B cell (primary cell): ENCODE data around the gene PCIF1. TPM values are rescaled to one million over a fixed set of nuclear protein-coding genes. Genes with fewer than 3 reads are reported as not detected.

ENCODE experiments used
- ATAC-seq: fragments of 200-7000 bp; cut with Tn5 transposase; one replicate; pipeline ENCODE4 v1.10.0; 2021; ENCODE audit warnings: low read depth, mild to moderate bottlenecking, moderate number of reproducible peaks, moderate library complexity
- CTCF ChIA-PET: fragments of 350-600 bp; sonication (Branson Sonifier 250); formaldehyde crosslinking; loops from one replicate; lab custom pipeline; 2021; ENCODE audit warnings: antibody characterized with exemption, inconsistent platforms; lab: Charles Lee
- POLR2A ChIA-PET: fragments of 350-600 bp; sonication (Branson Sonifier 250); formaldehyde crosslinking; loops from one replicate; lab custom pipeline; 2021; ENCODE audit warnings: antibody characterized with exemption; lab: Charles Lee
- DNase-seq: peaks from one replicate; pipeline ENCODE4 v3.0.0; 2013
- H2AFZ ChIP-seq: 2 replicates; pipeline ENCODE4 v1.6.1; 2012; ENCODE audit warnings: mild to moderate bottlenecking, low read depth, low read length; ENCODE audit not compliant: insufficient read depth, poor library complexity, severe bottlenecking
- H3K27ac ChIP-seq, 2 donors: 1 replicate in 1 of 2; 2 replicates in 1 of 2; pipeline ENCODE4 v1.5.1; 2012 to 2013; ENCODE audit warnings: low read length in 2 of 2, mild to moderate bottlenecking in 2 of 2, moderate library complexity in 1 of 2
- H3K27me3 ChIP-seq, 4 experiments: fragments of 200-600 bp in 1 of 4; sonication (generic) in 1 of 4; replicated peaks in 1 of 4; 1 replicate in 2 of 4; 2 replicates in 2 of 4; pipeline versions ENCODE4 v1.6.1 to v1.7.0; 2013 to 2016; ENCODE audit warnings: low read length in 3 of 4, mild to moderate bottlenecking in 2 of 4, mixed read lengths in 1 of 4, moderate library complexity in 1 of 4; ENCODE audit not compliant: insufficient read depth in 4 of 4, control insufficient read depth in 3 of 4; ENCODE audit errors: control extremely low read depth in 1 of 4
- H3K36me3 ChIP-seq, 2 experiments: replicated peaks in 1 of 2; 1 replicate in 1 of 2; 2 replicates in 1 of 2; pipeline versions ENCODE4 v1.6.1 to v1.7.1; 2013; ENCODE audit warnings: low read length in 1 of 2; ENCODE audit not compliant: insufficient read depth in 2 of 2, control insufficient read depth in 1 of 2; ENCODE audit errors: control extremely low read depth in 1 of 2, extremely low read depth in 1 of 2
- H3K4me1 ChIP-seq, 2 donors: fragments of 200-600 bp in 1 of 2; sonication (generic) in 1 of 2; 1 replicate in 1 of 2; 2 replicates in 1 of 2; pipeline versions ENCODE4 v1.5.1 to v1.6.1; 2013 to 2017; ENCODE audit warnings: low read length in 2 of 2; ENCODE audit not compliant: control insufficient read depth in 2 of 2, insufficient read depth in 2 of 2
- H3K4me2 ChIP-seq: replicated peaks from 2 replicates; pipeline ENCODE3; 2012; ENCODE audit warnings: mild to moderate bottlenecking, low read depth, low read length; ENCODE audit not compliant: poor library complexity, severe bottlenecking
- H3K4me3 ChIP-seq, 5 experiments: fragments of 200-600 bp in 1 of 5; sonication (generic) in 1 of 5; 1 replicate in 3 of 5; 2 replicates in 2 of 5; pipeline versions ENCODE4 v1.5.1 to v1.7.0; 2011 to 2016; ENCODE audit warnings: low read length in 4 of 5, mild to moderate bottlenecking in 4 of 5, low read depth in 2 of 5, control low read depth in 1 of 5, moderate library complexity in 1 of 5; ENCODE audit not compliant: insufficient read depth in 1 of 5; ENCODE audit errors: control extremely low read depth in 1 of 5, extremely low read depth in 1 of 5
- H3K79me2 ChIP-seq: fragments of 200-600 bp; sonication (generic); one replicate; pipeline ENCODE4 v1.6.0; 2016; ENCODE audit warnings: low read length; ENCODE audit not compliant: control insufficient read depth, insufficient read depth
- H3K9ac ChIP-seq: fragments of 200-600 bp; sonication (generic); 2 replicates; pipeline ENCODE4 v1.6.1; 2017; ENCODE audit warnings: mild to moderate bottlenecking, low read length, moderate library complexity
- H3K9me3 ChIP-seq, 3 donors: one replicate each; pipeline versions ENCODE4 v1.6.1 to v1.7.1; 2013; ENCODE audit warnings: low read length in 2 of 3; ENCODE audit not compliant: control insufficient read depth in 2 of 3, insufficient read depth in 1 of 3; ENCODE audit errors: control extremely low read depth in 1 of 3
- H4K20me1 ChIP-seq: 2 replicates; pipeline ENCODE4 v1.6.0; 2012; ENCODE audit warnings: mild to moderate bottlenecking, low read length; ENCODE audit not compliant: insufficient read depth, control insufficient read depth, poor library complexity, severe bottlenecking
- H3K27ac Mint-ChIP-seq: one replicate; pipeline ENCODE4 v1.8.0; 2021; ENCODE audit warnings: mixed read lengths
- H3K27me3 Mint-ChIP-seq: one replicate; pipeline ENCODE4 v1.8.0; 2021; ENCODE audit warnings: mixed read lengths
- H3K4me1 Mint-ChIP-seq: one replicate; pipeline ENCODE4 v1.8.0; 2021; ENCODE audit warnings: mixed read lengths
- H3K4me3 Mint-ChIP-seq: one replicate; pipeline ENCODE4 v1.8.0; 2021; ENCODE audit warnings: mixed read lengths
- H3K9me3 Mint-ChIP-seq: one replicate; pipeline ENCODE4 v1.8.0; 2022; ENCODE audit warnings: mixed read lengths; ENCODE audit not compliant: insufficient read depth
- EZH2 ChIP-seq: IDR thresholded peaks from 2 replicates; pipeline ENCODE4 v1.6.1; 2012; ENCODE audit warnings: borderline replicate concordance, low read depth, mild to moderate bottlenecking, moderate library complexity, low read length; ENCODE audit not compliant: insufficient read depth, poor library complexity, severe bottlenecking
- WGBS: methylation state at CpG from one replicate; pipeline ENCODE4 v1.1.5; 2013; ENCODE audit warnings: missing lambda C conversion rate; ENCODE audit not compliant: insufficient coverage; 5-methylcytosine and 5-hydroxymethylcytosine counted together
- intact Hi-C: fragments of 100-400 bp; cut with micrococcal nuclease; formaldehyde crosslinking; loops from one replicate; pipeline ENCODE4 v1.10.0; 2022
- polyA plus RNA-seq: library from polyadenylated mRNA; depleted of rRNA; stranded (reverse); fragments of >200 nt; gene quantifications from 2 replicates; pipeline ENCODE4 v1.2.3, GENCODE V29; 2012
- total RNA-seq, 2 donors: library from RNA; stranded (reverse); fragments of 120-200 nt in 1 of 2; gene quantifications; 1 replicate in 1 of 2; 2 replicates in 1 of 2; pipeline versions ENCODE4 v1.2.3 to v1.2.4, GENCODE V29; 2013 to 2022
- TF ChIP-seq, protein P1 (sequence below): fragments of 200-600 bp; IDR thresholded peaks from one replicate; pipeline ENCODE4 v1.8.0; 2022; ENCODE audit warnings: antibody characterized with exemption, mild to moderate bottlenecking

The PCIF1 gene
- total and polyA plus RNA-seq, 2 donors (not counting 1 experiment from before 2014, with no cell fraction given), result 74.2 to 79.2 TPM

DNA sequence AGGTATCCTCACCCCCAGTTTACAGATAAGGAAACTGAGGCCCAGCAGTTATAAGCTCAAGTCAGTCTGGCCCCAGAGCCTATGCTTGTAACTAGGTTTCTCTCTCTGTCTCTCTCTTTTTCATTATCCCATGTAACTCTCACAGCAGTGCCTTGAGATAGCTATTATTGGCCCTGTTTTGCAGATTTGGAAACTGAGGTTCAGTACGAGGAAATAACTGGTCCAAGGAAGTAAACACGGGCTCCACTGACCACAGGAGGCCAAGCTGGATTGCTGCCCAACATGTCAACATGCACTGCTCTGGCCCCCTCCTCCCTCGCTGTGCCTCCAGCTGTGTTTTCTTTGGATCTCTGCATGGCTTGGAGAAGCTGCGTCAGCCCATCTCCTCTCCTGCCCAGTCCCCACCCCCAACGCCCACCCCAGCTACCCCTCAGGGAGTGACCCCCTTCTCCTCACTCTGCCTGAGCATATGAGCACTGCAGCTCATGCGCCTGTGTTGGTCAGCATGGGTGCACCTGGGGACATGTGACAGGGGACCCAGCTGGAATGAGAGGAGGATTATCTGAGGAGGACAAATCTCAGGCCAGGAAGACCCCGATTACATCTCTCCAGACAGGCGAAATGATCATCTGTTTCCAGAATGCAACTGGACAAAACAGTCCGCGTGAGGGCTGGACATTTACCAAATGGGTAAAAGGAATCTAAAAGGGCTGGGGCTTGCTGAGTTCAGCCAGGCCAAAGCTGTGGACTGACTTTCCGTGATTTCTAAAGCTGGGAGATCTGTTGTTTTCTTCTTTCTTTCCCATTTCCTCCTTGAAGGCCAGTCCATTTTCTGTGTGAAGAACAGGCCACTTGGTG lies 14.7 kb upstream of the PCIF1 start:
- no peak overlapping the region for H3K9ac ChIP-seq
- H3K4me3 ChIP-seq, result no peak overlapping the region
- intact Hi-C loops, result no loop called here
- no peak overlapping the region for H3K27ac ChIP-seq
- H3K9me3 ChIP-seq, result no peaks in the 10 kb centered on the region
- H3K4me1 Mint-ChIP-seq, result no peaks in the 10 kb centered on the region
- ATAC-seq (no peak), DNase-seq (no peak)
- CTCF ChIA-PET, result interaction anchor here (0.6 to 0.9 kb wide), 2 partner anchors 15 to 94 kb away, joined by 3 to 5 read pairs; no protein-coding TSS in a partner anchor
- no peaks in the 10 kb centered on the region for H3K9me3 Mint-ChIP-seq
- no peak overlapping the region for H3K27ac Mint-ChIP-seq
- H3K4me2 ChIP-seq, result no peak overlapping the region
- H3K36me3 ChIP-seq, result no peaks in the 10 kb centered on the region
- TF ChIP-seq, protein P1, sequence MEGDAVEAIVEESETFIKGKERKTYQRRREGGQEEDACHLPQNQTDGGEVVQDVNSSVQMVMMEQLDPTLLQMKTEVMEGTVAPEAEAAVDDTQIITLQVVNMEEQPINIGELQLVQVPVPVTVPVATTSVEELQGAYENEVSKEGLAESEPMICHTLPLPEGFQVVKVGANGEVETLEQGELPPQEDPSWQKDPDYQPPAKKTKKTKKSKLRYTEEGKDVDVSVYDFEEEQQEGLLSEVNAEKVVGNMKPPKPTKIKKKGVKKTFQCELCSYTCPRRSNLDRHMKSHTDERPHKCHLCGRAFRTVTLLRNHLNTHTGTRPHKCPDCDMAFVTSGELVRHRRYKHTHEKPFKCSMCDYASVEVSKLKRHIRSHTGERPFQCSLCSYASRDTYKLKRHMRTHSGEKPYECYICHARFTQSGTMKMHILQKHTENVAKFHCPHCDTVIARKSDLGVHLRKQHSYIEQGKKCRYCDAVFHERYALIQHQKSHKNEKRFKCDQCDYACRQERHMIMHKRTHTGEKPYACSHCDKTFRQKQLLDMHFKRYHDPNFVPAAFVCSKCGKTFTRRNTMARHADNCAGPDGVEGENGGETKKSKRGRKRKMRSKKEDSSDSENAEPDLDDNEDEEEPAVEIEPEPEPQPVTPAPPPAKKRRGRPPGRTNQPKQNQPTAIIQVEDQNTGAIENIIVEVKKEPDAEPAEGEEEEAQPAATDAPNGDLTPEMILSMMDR, result no peak
- POLR2A ChIA-PET, result no interaction called here
- WGBS, result 86% methylated on average over 9 of the region's 11 CpGs
- H3K79me2 ChIP-seq, result no peaks in the 10 kb centered on the region
- H3K27me3 Mint-ChIP-seq, result peaks cover 33% of the 10 kb centered on the region
- peaks cover 0 to 28% (median 2%) of the 10 kb centered on the region in 4 experiments for H3K27me3 ChIP-seq
- H2AFZ ChIP-seq, result no peak overlapping the region
- no peaks in the 10 kb centered on the region for H4K20me1 ChIP-seq
- no peak overlapping the region for H3K4me3 Mint-ChIP-seq
- no peaks in the 10 kb centered on the region for H3K4me1 ChIP-seq

DNA sequence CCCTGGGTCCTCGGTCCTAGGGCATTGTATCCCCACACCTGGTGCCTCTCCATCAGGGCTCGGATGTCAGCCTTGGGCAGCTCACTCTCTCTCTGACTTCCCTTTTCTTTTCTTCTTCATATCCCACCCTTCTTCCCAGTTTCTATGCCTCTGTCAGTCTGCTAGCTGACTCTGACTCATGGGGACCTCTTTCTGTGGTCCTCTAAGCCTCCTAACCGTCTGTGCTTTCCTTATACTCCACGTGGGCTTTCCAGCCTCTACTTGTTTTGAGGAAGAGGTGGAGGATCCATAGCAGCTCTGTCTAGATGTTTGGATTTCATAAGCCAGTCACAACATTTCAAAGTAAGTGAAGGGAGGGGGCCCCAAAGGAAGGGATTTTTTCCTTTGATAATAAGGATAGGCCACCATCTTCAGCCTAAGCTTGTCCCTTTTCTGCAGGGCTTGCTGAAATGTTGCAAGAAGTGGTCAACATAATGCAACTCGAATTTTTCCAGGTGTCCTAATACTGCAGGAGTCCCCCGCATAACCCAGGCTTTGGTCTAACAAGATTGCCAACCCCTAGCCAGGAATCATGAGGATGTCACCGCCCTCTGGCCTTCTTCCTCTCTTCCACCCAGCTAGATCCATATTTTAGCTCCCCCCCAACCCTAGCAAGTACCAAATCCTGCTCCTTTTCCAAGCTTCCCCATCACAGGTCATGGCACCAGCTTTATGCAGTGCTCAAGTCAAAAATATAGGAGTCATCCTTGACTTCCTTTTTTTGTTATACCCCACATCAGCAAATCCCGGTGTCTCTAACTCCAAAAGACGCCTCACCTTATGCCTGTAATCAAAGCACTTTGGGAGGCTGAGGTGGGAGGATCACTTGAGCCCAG lies 13.8 kb upstream of the PCIF1 start:
- CTCF ChIA-PET, result interaction anchor here (0.6 kb wide), 1 partner anchor 15 kb away, joined by 5 read pairs; no protein-coding TSS in a partner anchor
- 79% methylated on average over 6 of the region's 9 CpGs for WGBS
- no peaks in the 10 kb centered on the region for H3K9me3 ChIP-seq
- peaks cover 33% of the 10 kb centered on the region for H3K27me3 Mint-ChIP-seq
- peaks cover 0 to 25% (median 2%) of the 10 kb centered on the region in 4 experiments for H3K27me3 ChIP-seq
- no peak overlapping the region for H3K4me2 ChIP-seq
- no peaks in the 10 kb centered on the region for H4K20me1 ChIP-seq
- no peaks in the 10 kb centered on the region for H3K4me1 Mint-ChIP-seq
- H3K4me3 ChIP-seq, result no peak overlapping the region
- POLR2A ChIA-PET, result no interaction called here
- no peak overlapping the region for H3K27ac Mint-ChIP-seq
- TF ChIP-seq EZH2, result no peak
- TF ChIP-seq, protein P1, result no peak
- DNase-seq (no peak), ATAC-seq (no peak)
- no peak overlapping the region for H3K4me3 Mint-ChIP-seq
- H3K9me3 Mint-ChIP-seq, result no peaks in the 10 kb centered on the region
- H2AFZ ChIP-seq, result no peak overlapping the region
- no peaks in the 10 kb centered on the region for H3K36me3 ChIP-seq
- H3K9ac ChIP-seq, result no peak overlapping the region
- H3K27ac ChIP-seq, result no peak overlapping the region
- intact Hi-C loops, result no loop called here
- H3K4me1 ChIP-seq, result no peaks in the 10 kb centered on the region
- H3K79me2 ChIP-seq, result no peaks in the 10 kb centered on the region
